HG02678 (cell line): Measurements from ENCODE around the gene OR51S1.
"Not testable (repeated sequence)": the region's sequence is repeated elsewhere in the genome, so short reads cannot be mapped to it uniquely, and the experiment has no call there.

Source experiments
- ATAC-seq: cut with Tn5 transposase; IDR thresholded peaks from one replicate; pipeline ENCODE4 v1.9.1; 2021; ENCODE audit warnings: mild to moderate bottlenecking, moderate library complexity; ENCODE audit not compliant: unreplicated experiment

The OR51S1 gene, protein sequence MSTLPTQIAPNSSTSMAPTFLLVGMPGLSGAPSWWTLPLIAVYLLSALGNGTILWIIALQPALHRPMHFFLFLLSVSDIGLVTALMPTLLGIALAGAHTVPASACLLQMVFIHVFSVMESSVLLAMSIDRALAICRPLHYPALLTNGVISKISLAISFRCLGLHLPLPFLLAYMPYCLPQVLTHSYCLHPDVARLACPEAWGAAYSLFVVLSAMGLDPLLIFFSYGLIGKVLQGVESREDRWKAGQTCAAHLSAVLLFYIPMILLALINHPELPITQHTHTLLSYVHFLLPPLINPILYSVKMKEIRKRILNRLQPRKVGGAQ

DNA sequence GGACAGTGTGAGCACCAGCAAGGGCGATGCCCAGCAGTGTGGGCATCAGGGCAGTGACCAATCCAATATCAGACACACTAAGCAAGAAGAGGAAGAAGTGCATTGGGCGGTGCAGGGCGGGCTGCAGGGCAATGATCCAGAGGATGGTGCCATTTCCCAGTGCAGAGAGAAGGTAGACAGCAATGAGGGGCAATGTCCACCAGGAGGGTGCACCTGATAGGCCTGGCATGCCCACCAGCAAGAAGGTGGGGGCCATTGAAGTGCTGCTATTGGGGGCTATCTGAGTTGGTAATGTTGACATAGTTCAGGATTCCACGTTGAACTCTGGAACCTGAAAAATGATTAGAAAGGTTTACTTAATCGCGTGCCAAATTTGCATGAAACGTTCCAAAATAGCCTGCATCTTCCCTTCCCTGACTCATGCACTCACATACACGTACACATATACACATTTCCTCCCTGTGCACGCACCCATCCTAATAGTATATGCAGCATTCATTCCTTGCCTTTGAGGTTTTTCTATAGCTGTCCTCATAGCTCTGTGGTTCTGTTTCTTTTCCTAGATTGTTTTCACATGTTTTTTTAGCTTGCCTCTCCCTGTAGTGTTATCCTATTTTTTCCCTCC lies at the start of gene OR51S1:
Gene OR51S1, minus strand, starts transcription at position 301 of the 625 bp plus-strand sequence. Its CDS starts 0 bp downstream, at position 301.
- ATAC-seq, result no peak

DNA sequence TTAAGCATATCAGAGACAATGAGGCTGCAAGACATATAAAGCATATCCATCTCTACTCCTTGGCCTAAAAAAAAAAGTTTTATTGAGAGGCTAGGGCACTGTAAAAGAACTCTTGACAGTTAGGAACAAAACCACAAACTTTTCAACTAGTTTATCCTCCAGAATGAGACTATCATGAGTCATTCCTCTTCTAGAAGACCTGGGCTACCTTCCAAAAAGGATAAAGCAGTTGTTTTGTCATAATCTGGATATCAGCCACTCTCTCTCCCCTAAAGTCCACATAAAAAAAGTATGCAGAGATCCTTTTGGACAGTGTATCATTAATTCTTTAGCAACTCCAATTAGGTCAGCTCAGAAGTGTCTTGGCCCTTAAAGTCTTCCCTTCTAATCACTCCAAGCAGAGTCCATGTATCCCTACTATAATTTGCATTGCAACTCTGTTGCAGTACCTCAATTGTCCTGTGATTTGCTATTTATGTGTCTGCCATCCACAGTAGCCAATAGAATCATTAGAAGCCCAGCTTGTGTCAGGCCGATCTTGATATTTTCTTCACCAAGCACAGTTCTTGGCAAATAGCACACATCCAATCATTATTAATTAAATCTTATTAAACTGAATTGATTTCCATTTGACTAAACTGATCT lies 43.1 kb upstream of the OR51S1 start:
- ATAC-seq, result no peak

DNA sequence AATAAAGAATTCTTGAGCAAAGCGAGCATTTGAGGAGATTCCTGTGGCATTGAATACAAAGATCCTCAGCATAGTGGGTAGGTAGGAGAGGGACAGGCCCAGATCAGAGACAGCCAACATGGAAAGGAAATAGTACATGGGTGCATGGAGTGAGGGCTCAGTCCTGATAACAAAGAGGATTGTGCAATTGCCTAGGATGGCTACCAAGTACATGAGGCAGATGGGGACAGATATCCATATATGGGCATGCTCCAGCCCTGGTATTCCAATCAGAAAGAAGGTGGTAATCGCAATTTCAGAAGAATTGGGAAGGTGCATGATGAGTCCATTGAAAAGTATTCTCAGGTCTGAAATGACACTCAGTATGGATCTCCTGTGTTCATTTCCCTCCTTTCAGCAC lies 41.3 kb upstream of the OR51S1 start:
- ATAC-seq, result no peak

DNA sequence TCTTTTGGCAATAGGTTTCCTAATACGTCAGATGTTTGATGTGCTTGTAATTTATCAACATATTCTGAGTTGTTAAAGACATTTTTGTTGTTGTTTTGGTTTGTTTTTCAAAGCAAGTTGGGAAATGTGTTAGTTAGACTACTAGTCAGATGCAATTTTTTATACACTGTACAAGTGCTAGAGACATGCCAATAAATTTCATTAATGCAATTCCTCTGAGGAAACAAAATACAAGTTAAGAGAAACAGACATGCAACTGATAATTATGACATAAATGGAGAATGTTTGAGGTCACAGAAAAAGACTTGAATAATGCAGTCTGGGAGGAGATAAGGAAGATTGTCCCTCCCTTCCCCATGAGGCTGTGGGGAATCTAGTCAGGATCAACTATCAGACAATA lies 38.6 kb upstream of the OR51S1 start:
- ATAC-seq, result no peak

DNA sequence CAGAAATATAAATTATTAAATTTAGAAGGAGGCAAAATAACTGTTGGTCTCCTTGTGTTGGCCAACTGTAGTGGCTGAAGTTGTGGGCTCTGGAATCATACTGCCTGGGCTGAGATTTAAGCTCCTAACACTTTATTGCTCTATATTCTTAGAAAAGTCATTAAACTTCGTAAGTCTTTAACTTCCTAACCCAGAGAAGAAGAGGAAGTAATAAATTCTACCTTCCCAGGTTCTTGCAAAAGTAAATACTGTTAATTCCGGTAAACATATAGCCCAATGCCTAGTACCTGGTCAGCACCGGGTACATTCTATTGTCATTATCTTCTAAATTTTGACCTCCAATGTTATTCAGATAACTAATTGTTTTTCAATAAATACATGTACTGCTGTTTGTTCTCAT lies 37.2 kb upstream of the OR51S1 start:
- no peak for ATAC-seq

DNA sequence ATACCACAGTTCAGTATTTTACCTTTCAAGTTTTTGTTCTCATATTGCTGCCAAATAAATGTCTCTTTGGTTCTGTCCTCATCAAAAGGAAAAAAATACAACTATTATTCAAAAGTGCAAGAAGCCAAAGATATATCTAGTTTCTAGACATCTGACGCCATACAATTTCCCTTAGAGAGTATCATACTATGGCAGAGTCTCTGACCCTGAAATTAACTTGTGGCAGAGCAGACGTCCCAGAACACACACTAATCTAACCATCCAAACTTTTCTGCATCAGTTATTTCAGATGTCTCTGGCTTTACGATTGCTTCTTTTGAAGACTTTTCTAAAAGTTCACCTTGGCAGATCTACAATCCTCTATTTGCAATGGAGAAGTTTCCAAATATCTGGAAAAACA lies 35.4 kb upstream of the OR51S1 start:
- ATAC-seq, result no peak

DNA sequence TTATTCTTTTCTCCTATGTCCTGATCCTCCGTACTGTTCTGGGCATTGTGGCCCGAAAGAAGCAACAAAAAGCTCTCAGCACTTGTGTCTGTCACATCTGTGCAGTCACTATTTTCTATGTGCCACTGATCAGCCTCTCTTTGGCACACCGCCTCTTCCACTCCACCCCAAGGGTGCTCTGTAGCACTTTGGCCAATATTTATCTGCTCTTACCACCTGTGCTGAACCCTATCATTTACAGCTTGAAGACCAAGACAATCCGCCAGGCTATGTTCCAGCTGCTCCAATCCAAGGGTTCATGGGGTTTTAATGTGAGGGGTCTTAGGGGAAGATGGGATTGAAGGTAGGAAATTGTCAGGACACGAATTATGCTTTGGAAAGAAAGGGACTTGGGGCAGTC lies 33.5 kb upstream of the OR51S1 start:
- no peak for ATAC-seq

DNA sequence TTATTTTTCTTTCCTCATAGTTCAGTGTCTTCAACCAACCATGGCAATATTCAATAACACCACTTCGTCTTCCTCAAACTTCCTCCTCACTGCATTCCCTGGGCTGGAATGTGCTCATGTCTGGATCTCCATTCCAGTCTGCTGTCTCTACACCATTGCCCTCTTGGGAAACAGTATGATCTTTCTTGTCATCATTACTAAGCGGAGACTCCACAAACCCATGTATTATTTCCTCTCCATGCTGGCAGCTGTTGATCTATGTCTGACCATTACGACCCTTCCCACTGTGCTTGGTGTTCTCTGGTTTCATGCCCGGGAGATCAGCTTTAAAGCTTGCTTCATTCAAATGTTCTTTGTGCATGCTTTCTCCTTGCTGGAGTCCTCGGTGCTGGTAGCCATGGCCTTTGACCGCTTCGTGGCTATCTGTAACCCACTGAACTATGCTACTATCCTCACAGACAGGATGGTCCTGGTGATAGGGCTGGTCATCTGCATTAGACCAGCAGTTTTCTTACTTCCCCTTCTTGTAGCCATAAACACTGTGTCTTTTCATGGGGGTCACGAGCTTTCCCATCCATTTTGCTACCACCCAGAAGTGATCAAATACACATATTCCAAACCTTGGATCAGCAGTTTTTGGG lies 33.0 kb upstream of the OR51S1 start, which contains the start of gene OR51T1:
Gene OR51T1, plus strand, starts transcription at position 41 of the 641 bp plus-strand sequence. Its CDS starts 0 bp downstream, at position 41.
- no peak for ATAC-seq

DNA sequence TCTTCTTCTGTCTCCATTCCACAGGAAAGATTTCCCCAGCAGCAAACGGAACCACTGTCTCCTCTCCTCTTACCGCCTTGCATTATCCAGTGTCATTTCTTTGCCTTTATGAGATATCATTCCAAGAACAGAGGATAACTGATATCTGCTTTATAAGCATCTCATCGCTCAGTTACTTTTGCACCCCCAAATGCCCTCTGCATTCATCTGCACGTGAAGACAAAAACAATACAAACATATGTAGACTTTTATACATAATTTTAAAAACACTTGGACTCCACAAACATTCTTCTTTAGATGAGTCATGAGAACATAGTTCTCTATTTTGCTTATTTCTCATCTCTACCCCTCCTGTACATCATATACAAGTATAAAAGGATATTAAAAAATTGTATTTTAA lies 32.2 kb upstream of the OR51S1 start:
- ATAC-seq, result no peak

DNA sequence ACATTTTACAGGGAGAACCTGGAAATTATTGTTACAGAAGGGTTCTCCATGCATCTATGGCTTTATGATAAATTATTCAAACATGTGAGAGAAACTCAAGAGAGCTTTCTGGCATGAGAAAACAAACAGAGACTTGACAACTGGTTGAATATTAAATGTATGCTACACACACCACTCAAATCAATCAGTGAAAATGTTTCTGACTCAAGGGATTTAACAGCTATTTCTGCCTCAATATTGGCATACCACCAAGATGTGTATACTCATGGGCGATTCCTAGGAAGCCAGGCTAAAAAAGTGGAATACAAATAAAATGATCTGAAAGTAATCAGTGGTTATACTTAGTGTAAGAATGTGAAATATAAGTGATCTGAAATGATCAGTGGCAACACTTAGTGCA lies 16.8 kb upstream of the OR51S1 start:
- no peak for ATAC-seq

DNA sequence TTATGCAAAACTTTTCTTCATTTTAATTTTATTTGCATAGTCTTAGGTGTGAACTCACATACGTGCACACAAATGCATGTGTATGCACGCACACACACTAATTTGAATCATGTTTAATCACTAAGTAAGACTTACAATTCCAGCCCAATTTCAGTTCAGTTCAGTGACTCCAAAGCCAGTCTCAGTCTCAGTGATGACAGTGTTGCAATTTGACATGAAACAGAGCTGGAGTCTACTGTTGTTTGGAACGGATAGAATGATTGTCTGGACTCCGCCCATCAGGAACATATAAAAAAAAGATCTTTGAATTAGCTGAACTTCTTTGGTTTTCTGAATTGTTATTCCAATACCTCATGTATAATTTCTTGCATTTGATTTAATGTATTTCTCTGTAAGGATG lies 14.9 kb upstream of the OR51S1 start:
- ATAC-seq, result no peak

DNA sequence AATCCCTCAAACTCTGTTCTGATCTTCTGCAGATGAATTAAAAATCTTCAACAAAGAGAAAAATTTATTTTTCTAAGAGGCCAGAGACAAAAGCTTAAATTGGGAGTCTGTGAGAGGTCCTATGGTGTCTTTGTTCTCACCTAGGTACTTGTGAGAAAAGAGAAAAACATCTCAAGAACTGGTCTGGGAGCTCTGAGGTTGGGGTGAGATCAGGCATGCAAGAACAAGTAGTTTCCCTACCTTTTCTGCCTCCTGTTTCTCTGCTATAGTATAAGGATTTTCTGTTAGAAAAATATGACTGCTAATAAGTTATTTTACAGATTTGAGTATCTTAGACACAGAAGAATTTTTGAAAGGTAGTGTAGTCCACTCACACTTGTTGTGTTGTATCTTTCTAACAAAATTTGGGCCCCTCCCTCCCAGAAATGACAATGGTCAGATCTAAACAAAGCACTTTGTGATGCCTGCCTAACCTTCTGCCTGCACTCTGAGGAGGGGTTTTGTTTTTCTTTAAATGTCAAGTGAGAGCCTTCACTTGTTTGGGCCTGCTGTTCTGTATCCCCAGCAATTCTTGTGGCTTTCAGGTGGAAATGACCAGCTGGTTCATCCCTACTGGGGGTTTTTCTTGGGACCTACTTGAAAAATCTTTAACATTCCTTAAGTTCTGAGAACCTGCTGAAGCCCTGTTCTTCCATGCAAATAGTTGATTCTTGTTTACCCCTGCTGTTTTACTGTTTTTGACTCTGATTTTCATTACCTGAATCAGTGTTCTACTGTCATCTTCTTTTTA lies 13.6 kb upstream of the OR51S1 start:
- no peak for ATAC-seq

DNA sequence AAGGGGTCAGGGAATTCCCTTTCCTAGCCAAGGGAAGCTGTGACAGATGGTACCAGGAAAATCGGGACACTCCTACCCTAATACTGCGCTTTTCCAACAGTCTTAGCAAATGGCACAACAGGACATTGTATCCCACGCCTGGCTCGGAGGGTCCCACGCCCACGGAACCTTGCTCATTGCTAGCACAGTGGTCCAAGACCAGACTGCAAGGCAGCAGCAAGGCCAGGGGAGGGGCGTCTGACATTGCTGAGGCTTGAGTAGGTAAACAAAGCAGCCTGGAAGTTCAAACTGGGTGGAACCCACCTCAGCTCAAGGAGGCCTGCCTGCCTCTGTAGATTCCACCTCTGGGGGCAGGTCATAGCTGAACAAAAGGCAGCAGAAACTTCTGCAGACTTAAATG lies 5.3 kb upstream of the OR51S1 start:
- not testable (repeated sequence) for ATAC-seq

DNA sequence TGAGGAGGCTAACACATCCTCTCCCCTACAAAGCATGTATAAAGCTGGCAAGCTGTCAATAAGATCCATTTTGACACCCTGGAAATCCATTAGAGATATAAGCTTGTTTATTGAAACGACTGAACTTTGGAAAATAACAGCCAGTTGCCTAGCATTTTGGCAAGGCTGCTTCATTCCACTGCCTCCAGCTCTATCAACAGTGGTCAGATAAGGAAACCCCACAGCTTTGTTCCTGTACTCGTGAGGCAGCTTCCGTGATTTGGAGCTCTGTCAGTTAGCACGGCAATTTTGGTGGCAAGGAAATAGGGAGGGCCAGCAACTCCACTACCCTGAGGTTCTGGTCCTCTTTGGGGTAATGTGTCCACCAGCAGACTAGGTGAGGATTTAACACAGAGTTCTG lies 2.0 kb upstream of the OR51S1 start:
- no peak for ATAC-seq

DNA sequence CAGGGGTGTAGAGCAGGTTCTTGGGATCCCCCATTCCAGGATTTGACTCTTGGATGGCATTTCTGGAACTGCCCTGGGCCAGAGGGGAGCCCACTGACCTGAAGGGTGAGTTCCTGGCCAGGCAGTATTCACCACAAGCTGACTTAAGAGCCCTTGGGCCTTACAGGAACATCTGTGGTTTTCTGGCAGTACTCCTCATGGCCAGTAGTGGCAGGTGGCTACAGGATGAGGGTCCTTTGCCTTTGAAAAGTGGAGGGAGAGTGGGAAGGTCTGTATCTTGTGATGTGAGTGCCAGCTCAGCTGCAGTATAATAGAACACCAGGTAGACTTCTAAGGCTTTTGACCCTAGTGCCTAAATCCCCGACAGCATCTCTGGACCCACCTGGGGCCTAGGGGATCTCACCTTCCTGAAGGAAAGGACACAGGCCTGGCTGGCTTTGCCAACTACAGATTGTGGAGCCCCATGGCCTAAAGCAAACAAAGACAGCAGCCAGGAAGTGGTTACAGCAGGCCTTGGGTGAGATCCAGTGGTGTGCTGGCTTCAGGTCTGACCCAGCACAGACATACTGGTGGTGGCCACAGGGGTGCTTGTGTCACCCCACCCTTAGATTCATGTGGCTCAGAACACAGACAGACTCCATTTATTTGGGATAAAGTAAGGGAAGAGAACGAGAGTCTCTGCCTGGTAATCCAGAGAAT lies 9.0 kb downstream of the OR51S1 start:
- ATAC-seq, result no peak

DNA sequence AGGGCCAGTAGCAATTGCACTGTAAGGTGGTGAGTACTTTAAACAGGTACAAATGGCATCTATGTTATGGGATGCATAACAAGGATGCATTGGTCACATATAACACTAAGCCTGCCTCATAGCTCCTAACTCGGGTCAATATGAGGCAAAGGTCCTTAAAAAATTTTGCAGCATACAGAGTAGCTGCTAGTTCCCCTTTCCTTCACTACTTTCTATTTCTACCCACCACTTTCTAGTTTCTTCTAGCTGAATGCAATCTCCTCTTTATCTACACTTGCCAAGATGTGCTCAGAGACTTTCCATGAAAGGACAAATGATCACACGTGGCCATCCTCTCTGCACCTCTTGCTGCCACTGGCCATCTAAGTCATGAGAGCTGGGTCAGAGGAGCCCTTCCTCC lies 18.1 kb downstream of the OR51S1 start:
- ATAC-seq, result no peak

DNA sequence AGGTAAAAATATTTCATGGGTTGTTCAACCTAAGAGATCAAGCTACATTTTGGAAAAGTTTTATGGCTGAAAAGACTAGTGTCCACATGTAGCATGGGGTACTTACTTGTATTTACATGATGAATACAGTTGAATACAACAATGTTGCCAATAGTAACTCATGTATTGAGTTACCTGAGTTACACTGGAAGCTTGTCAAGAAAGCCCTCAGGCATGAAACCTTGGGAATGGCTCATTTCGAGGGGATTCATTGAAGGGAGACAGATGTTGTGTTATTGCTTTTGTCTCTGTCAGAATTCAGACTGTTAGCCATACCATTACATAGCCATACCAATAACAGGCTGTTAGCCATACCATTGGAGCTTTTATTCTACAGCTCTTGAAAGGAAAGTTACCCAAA lies 18.7 kb downstream of the OR51S1 start:
- ATAC-seq, result no peak

DNA sequence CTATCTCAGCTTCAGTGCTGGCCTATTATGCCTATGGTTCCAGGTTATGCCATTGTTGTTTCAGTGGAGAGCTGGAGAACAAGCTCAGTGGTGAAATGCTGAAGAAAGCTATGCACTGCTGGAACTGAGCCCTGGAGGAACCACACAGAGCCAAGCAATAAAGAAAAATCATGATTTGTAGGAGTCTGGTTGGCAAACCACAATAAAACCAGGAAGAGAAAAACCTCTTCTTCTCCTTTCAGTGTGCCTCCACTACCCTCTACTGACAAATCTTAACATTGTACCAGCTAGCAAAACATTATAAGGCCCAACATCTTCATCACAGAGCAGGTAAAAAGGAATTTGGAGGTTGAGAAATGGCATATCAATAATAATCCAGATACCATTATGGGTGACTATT lies 22.6 kb downstream of the OR51S1 start:
- no peak for ATAC-seq

DNA sequence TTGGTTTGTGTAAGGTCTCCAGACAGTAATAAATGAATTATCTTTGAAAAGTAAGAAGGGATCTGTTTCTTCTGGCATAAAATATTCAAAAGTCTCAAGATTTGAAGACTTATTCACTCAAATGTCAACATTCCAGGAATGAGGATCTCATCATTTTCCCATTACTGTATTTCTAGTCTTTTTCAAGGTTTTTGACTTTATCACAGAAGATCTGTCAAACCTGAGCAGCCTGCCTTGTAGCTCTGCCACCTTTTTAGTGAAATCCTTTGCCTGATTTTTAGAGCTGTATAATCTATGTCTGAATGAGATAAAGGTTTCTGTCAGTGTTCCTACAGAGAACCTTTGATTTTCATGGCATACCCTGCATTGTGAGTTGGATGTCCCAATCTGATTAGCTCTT lies 23.9 kb downstream of the OR51S1 start:
- ATAC-seq, result no peak

DNA sequence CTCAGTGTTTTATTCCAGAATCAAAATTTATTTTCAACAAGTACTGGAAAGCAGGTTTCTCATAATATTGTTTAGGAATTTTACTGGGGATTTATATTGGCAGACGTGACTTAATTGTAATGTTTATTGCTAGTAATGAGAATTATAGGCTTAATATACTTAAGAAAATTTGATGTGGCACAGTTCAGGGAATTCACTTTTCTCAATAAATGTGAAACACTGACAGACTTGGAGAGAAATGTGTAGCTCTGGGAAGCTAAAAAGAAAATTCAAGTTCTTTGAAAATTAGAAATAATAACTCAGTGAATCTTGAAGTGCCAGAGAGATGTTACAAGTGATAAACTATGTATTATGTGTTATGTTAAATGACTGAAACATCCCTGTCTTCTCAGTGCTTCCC lies 28.0 kb downstream of the OR51S1 start, which contains the start of gene OR51F2:
Gene OR51F2, plus strand, starts transcription at position 301 of the 400 bp plus-strand sequence. CDS start 101 bp downstream, outside the sequence.
- ATAC-seq, result no peak
